ENCODE measurements around the gene PGBD1.

DNA sequence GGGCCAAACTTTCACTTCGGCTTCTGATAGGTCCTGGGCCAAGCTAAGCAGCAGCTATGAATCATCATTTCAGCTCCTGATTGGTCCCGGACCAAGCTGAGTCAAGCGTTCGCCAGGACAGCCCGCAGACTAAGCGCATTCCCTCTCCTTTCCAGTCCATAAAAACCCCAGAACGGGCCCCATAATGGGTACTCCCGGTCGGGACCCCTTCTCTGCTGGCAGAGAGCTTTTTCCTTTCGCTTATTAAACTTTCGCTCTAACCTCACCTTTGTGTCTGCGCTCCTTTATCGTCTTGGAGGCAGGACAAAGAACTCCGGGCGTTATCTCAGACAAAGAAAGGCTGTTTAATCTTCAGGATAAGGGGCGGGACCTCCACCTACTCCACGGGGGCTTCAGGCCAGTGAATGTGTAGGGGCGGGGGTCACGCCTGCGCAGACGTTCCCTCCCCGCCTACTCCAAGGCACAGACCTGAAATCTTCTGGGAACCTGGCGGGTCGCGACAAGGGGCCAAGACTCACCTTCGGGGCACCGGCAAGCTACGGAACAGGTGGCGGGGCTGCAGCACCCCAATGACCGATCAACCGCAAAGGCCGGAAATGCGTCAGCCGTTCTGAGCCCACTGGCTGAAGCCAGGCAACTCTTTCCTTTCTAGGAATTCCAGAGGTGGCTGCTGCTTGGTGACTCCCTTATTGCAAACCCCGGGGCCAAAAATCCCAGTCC lies 54.4 kb downstream of the PGBD1 start, which contains the start of gene ZSCAN31:
- TF ChIP-seq, protein P1, sequence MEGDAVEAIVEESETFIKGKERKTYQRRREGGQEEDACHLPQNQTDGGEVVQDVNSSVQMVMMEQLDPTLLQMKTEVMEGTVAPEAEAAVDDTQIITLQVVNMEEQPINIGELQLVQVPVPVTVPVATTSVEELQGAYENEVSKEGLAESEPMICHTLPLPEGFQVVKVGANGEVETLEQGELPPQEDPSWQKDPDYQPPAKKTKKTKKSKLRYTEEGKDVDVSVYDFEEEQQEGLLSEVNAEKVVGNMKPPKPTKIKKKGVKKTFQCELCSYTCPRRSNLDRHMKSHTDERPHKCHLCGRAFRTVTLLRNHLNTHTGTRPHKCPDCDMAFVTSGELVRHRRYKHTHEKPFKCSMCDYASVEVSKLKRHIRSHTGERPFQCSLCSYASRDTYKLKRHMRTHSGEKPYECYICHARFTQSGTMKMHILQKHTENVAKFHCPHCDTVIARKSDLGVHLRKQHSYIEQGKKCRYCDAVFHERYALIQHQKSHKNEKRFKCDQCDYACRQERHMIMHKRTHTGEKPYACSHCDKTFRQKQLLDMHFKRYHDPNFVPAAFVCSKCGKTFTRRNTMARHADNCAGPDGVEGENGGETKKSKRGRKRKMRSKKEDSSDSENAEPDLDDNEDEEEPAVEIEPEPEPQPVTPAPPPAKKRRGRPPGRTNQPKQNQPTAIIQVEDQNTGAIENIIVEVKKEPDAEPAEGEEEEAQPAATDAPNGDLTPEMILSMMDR (CRISPR knock-in tag; IDR thresholded peaks at IDR 0.05): no peak; the same call in 1 of the 2 replicates
- TF ChIP-seq NR2C2 (CRISPR knock-in tag; IDR thresholded peaks at IDR 0.05; ENCODE audit: borderline replicate concordance) (peak; percentile 79), BRCA1 (CRISPR knock-in tag; IDR thresholded peaks at IDR 0.05) (peak; percentile 86), ASH2L (IDR thresholded peaks at IDR 0.05; ENCODE audit: insufficient read length, low read depth, low read length) (peak; percentile 80), ZUFSP (CRISPR knock-in tag; IDR thresholded peaks at IDR 0.05; ENCODE audit: borderline replicate concordance) (no peak), ZNF550 (CRISPR knock-in tag; IDR thresholded peaks at IDR 0.05; ENCODE audit: borderline replicate concordance) (no peak), NCOA5 (CRISPR knock-in tag; IDR thresholded peaks at IDR 0.05) (no peak)
- TF ChIP-seq, protein P2, sequence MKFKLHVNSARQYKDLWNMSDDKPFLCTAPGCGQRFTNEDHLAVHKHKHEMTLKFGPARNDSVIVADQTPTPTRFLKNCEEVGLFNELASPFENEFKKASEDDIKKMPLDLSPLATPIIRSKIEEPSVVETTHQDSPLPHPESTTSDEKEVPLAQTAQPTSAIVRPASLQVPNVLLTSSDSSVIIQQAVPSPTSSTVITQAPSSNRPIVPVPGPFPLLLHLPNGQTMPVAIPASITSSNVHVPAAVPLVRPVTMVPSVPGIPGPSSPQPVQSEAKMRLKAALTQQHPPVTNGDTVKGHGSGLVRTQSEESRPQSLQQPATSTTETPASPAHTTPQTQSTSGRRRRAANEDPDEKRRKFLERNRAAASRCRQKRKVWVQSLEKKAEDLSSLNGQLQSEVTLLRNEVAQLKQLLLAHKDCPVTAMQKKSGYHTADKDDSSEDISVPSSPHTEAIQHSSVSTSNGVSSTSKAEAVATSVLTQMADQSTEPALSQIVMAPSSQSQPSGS (CRISPR knock-in tag; IDR thresholded peaks at IDR 0.05): peak; percentile 97
- TF ChIP-seq, protein P3, sequence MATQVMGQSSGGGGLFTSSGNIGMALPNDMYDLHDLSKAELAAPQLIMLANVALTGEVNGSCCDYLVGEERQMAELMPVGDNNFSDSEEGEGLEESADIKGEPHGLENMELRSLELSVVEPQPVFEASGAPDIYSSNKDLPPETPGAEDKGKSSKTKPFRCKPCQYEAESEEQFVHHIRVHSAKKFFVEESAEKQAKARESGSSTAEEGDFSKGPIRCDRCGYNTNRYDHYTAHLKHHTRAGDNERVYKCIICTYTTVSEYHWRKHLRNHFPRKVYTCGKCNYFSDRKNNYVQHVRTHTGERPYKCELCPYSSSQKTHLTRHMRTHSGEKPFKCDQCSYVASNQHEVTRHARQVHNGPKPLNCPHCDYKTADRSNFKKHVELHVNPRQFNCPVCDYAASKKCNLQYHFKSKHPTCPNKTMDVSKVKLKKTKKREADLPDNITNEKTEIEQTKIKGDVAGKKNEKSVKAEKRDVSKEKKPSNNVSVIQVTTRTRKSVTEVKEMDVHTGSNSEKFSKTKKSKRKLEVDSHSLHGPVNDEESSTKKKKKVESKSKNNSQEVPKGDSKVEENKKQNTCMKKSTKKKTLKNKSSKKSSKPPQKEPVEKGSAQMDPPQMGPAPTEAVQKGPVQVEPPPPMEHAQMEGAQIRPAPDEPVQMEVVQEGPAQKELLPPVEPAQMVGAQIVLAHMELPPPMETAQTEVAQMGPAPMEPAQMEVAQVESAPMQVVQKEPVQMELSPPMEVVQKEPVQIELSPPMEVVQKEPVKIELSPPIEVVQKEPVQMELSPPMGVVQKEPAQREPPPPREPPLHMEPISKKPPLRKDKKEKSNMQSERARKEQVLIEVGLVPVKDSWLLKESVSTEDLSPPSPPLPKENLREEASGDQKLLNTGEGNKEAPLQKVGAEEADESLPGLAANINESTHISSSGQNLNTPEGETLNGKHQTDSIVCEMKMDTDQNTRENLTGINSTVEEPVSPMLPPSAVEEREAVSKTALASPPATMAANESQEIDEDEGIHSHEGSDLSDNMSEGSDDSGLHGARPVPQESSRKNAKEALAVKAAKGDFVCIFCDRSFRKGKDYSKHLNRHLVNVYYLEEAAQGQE (IDR thresholded peaks at IDR 0.05; ENCODE audit: borderline replicate concordance in 1 of 2, low read depth in 1 of 2, low read length in 2 of 2): peak in 1 of 2 experiments; percentile 19; a peak in 1 of 4 replicates
- TF ChIP-seq, protein P4, sequence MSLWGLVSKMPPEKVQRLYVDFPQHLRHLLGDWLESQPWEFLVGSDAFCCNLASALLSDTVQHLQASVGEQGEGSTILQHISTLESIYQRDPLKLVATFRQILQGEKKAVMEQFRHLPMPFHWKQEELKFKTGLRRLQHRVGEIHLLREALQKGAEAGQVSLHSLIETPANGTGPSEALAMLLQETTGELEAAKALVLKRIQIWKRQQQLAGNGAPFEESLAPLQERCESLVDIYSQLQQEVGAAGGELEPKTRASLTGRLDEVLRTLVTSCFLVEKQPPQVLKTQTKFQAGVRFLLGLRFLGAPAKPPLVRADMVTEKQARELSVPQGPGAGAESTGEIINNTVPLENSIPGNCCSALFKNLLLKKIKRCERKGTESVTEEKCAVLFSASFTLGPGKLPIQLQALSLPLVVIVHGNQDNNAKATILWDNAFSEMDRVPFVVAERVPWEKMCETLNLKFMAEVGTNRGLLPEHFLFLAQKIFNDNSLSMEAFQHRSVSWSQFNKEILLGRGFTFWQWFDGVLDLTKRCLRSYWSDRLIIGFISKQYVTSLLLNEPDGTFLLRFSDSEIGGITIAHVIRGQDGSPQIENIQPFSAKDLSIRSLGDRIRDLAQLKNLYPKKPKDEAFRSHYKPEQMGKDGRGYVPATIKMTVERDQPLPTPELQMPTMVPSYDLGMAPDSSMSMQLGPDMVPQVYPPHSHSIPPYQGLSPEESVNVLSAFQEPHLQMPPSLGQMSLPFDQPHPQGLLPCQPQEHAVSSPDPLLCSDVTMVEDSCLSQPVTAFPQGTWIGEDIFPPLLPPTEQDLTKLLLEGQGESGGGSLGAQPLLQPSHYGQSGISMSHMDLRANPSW (CRISPR knock-in tag; IDR thresholded peaks at IDR 0.05; ENCODE audit: borderline replicate concordance): no peak

Measured in HepG2 (cell line).